Peyer's patch (tissue), 4 donors: ENCODE measurements around the gene CHRNB2. TPM values are rescaled to one million over a fixed set of nuclear protein-coding genes. Genes with fewer than 3 reads are reported as not detected.

Experiments
- DNase-seq, 3 donors: peaks; one replicate each; pipeline ENCODE4 v3.0.0-alpha.2; 2017 to 2019
- H3K27ac ChIP-seq, 4 donors: fragments of 200-600 bp; sonication (generic); one replicate each; pipeline ENCODE4 v1.5.1; 2016 to 2019
- H3K27me3 ChIP-seq, 2 donors: fragments of 200-600 bp; sonication (generic); one replicate each; pipeline ENCODE4 v1.5.1; 2019
- H3K36me3 ChIP-seq, 3 donors: fragments of 200-600 bp; sonication (generic); one replicate each; pipeline ENCODE4 v1.5.1; 2016 to 2019
- H3K4me1 ChIP-seq, 4 donors: fragments of 200-600 bp; sonication (generic); one replicate each; pipeline ENCODE4 v1.5.1; 2016 to 2019
- H3K4me3 ChIP-seq, 4 donors: fragments of 200-600 bp; sonication (generic); 1 replicate in 3 of 4; 2 replicates in 1 of 4; pipeline ENCODE4 v1.5.1; 2016 to 2019; ENCODE audit warnings: mild to moderate bottlenecking in 1 of 4
- H3K9me3 ChIP-seq, 4 donors: fragments of 200-600 bp; sonication (generic); one replicate each; pipeline ENCODE4 v1.5.1; 2016 to 2019; ENCODE audit warnings: mild to moderate bottlenecking in 1 of 4
- POLR2A ChIP-seq, 2 donors: fragments of 450-650 bp; IDR thresholded peaks; one replicate each; pipeline ENCODE4 v1.5.1; 2017; ENCODE audit warnings: antibody characterized with exemption in 2 of 2, mild to moderate bottlenecking in 2 of 2, moderate library complexity in 2 of 2
- total RNA-seq, 4 donors: library from RNA; depleted of rRNA; stranded (reverse); fragments of >200 nt; gene quantifications; one replicate each; pipeline ENCODE4 v1.1.0, GENCODE V29; 2016
- TF ChIP-seq, protein P1 (sequence below), 6 experiments: fragments of 450-650 bp in 4 of 6; fragments of 200-600 bp in 2 of 6; sonication (generic) in 1 of 6; IDR thresholded peaks; one replicate each; pipeline ENCODE4 v1.5.1; 2017 to 2019; ENCODE audit warnings: antibody characterized with exemption in 6 of 6, mild to moderate bottlenecking in 3 of 6, moderate library complexity in 1 of 6

Gene CHRNB2
- total RNA-seq, 4 donors from 2014 or later, result 0.27 to 0.53 (median 0.47) TPM; not detected in 1

DNA sequence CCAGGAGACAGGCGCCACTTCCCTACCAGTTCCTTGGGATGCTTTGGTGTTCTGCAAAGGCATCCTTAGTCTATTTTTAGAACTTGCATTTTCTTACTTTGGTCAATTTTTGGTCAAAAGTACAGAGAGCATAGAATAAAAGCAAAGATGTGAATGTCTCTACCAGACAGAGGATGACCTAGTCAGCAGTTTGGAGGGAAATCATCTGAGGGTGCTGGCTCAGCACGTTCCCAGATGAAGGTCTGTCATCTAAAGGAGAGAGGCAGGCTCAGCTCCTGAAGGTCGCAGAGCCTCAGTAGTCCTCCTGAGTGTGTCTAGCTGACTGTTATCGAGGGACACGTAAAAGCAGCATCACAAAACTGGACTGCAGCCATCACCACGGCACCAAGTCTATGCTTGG, 15.3 kb downstream of the CHRNB2 start:
- Histone ChIP-seq H3K36me3 (peaks cover 0 to 97% (median 4%) of the 10 kb centered on the region in 3 donors), H3K27ac (no peak overlapping the region)
- TF ChIP-seq POLR2A (IDR thresholded peaks at IDR 0.05), result no peak
- TF ChIP-seq, protein P1, sequence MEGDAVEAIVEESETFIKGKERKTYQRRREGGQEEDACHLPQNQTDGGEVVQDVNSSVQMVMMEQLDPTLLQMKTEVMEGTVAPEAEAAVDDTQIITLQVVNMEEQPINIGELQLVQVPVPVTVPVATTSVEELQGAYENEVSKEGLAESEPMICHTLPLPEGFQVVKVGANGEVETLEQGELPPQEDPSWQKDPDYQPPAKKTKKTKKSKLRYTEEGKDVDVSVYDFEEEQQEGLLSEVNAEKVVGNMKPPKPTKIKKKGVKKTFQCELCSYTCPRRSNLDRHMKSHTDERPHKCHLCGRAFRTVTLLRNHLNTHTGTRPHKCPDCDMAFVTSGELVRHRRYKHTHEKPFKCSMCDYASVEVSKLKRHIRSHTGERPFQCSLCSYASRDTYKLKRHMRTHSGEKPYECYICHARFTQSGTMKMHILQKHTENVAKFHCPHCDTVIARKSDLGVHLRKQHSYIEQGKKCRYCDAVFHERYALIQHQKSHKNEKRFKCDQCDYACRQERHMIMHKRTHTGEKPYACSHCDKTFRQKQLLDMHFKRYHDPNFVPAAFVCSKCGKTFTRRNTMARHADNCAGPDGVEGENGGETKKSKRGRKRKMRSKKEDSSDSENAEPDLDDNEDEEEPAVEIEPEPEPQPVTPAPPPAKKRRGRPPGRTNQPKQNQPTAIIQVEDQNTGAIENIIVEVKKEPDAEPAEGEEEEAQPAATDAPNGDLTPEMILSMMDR (IDR thresholded peaks at IDR 0.05), result no peak

DNA sequence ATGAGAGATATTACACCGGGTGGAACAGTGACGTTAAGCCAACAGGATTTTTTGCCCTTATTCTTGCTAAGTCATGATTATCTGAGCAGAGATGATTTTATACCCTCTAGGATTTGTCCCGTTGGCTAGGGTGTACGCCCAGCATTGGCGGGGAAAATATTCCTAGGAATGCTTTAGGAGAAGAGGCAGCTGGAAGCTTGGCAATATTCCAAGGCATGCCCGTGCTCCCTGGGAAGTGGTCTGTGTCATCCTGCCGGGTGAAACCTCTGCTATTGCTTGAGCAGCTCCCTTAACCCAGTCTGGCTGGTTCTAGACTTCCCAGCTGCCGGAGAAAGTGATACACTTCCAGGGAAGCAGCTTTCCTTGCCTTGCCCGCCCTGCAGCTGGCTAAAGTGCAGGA, 16.2 kb downstream of the CHRNB2 start:
- Histone ChIP-seq H3K4me3 (no peak overlapping the region), H3K27ac (no peak overlapping the region), H3K36me3 (peaks cover 0 to 98% (median 6%) of the 10 kb centered on the region in 3 donors), H3K9me3 (no peaks in the 10 kb centered on the region), H3K27me3 (no peaks in the 10 kb centered on the region), H3K4me1 (no peaks in the 10 kb centered on the region)
- TF ChIP-seq POLR2A (IDR thresholded peaks at IDR 0.05), result no peak
- TF ChIP-seq, protein P1 (IDR thresholded peaks at IDR 0.05), result no peak
- DNase-seq, result no peak

More for the DNA sequence above, 15.3 kb downstream of the CHRNB2 start:
- Histone ChIP-seq H3K4me1 (no peaks in the 10 kb centered on the region), H3K4me3 (no peak overlapping the region), H3K9me3 (no peaks in the 10 kb centered on the region), H3K27me3 (no peaks in the 10 kb centered on the region)
- DNase-seq, result no peak

DNA sequence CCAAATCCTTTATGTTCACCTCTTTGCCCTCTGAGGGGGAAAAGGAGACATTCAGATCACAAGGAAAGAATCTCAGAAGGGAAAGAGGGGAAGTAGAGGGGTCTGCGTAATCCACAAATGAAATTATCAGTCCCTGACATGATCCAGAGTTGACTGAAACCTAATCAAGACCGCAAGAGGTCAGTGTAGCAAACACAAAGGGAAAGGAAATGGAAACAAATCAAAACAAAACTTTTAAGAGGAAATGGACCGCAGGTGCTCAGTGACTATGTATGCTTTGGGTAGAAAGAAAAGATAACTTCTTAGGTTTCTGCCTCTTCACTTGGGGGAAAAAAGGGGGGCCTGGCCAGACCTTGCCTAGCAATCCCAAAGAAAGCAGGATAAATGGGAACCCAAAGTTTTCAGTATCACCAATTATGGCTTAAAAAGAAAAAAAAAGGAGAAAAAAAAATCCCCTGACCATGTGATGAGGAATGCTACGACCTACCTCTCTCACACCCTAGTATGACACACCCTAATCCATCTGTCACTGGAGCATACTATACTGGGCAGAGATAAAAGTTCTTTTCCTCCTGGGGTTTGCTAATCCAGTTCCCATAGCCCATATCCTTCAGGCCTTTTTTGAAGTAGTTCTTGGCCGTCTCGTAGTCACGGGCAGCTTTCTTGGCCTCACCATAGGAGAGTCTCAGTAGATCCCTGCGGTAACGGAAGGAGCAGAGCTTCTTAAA, 16.9 kb downstream of the CHRNB2 start:
- no peak for DNase-seq
- peaks cover 0 to 98% (median 6%) of the 10 kb centered on the region in 3 donors for H3K36me3 ChIP-seq
- no peaks in the 10 kb centered on the region for H3K9me3 ChIP-seq
- H3K27ac ChIP-seq, result no peak overlapping the region
- H3K27me3 ChIP-seq, result no peaks in the 10 kb centered on the region
- no peak overlapping the region for H3K4me3 ChIP-seq
- TF ChIP-seq POLR2A (IDR thresholded peaks at IDR 0.05), result no peak
- TF ChIP-seq, protein P1 (IDR thresholded peaks at IDR 0.05), result peak in 1 of 6 experiments; percentile 13
- no peaks in the 10 kb centered on the region for H3K4me1 ChIP-seq

DNA sequence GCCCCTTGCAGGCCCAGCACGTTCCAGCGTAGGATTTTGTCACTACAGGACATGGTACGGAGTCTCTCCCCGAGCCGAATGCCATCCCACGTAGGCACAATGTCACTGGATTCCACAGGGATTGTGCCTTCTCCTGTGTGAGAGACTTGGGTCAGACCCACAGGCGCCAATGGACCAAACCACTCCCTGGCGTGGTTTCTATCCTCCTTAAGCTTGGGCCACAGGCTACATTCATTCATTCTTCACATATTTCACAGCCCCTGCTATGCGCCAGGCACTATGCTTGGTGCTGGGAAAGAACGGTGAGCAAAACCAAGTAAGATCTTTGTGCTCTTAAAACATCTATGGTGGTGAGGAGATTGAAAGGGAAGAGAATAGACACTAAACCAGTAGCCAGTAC, 18.7 kb downstream of the CHRNB2 start:
- no peak overlapping the region for H3K4me3 ChIP-seq
- peaks cover 0 to 98% (median 6%) of the 10 kb centered on the region in 3 donors for H3K36me3 ChIP-seq
- H3K27ac ChIP-seq, result no peak overlapping the region
- no peak for DNase-seq
- H3K27me3 ChIP-seq, result no peaks in the 10 kb centered on the region
- no peaks in the 10 kb centered on the region for H3K4me1 ChIP-seq
- TF ChIP-seq, protein P1 (IDR thresholded peaks at IDR 0.05), result no peak
- no peak for TF ChIP-seq POLR2A (IDR thresholded peaks at IDR 0.05)
- H3K9me3 ChIP-seq, result no peaks in the 10 kb centered on the region

DNA sequence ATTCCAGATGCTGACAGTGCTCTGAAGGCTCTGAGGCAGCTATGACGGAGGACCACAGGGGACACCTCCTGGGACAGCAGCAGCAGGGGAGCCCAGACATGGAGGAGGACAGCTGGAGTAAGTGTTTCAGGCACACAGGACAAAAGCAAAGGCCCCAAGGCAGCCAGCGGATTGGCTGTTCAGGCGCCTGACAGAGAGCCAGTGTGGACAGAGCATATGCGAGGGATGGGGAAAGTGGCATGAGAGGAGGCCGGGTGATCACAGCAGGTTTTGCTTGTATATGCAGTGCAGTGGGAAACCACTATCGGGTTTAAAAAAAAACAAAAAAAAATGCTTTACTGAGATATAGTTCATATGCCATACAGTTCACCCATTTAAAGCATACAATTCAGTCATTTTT, 19.1 kb downstream of the CHRNB2 start:
- H3K4me3 ChIP-seq, result no peak overlapping the region
- H3K36me3 ChIP-seq, result peaks cover 0 to 100% (median 6%) of the 10 kb centered on the region in 3 donors
- no peaks in the 10 kb centered on the region for H3K4me1 ChIP-seq
- DNase-seq, result no peak
- TF ChIP-seq, protein P1 (IDR thresholded peaks at IDR 0.05), result no peak
- H3K27ac ChIP-seq, result no peak overlapping the region
- H3K9me3 ChIP-seq, result no peaks in the 10 kb centered on the region
- no peaks in the 10 kb centered on the region for H3K27me3 ChIP-seq
